NCI-H2227 (cell line): ENCODE results near the gene CDK6.

Experiments used
- DNase-seq: peaks from one replicate; lab custom pipeline; 2025; ENCODE audit not compliant: unreplicated experiment; lab: John Stamatoyannopoulos, UW

Gene CDK6

DNA sequence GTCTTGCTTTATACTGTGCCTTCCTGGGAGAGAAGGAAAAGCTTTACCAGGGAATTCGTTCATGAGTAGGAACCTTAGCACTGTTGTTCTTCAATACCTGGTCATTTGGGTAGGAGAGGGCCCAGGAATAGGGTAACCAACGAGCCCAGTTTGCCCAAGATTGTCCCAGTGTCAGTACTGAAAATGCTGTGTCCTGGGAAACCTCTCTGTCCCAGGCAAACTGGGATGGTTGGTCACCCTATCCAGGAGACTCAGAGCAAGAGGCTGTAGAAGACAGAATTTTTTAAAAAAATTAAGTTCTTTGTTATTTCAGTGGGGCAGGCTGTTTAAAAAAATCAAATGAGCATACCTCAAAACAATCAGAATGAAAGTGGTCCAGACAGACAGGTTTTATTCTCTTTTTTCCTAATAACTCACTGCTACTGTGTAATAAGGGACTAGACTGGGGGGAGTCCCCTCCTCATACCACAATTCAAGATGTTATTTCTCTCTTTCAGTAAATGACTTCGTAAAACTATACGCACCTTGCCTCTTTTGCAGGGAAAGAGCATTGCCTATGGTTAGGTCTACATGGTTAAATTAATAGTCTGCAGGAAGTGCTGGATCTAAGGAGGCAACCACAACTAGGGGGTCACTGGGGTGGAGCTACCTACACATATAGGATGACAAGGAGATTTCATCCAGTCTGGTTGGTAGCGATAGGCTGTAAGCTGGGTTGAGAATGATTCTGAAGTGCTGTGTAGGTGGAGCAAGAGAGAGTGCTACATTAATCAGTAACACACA, 205.1 kb downstream of the CDK6 start:
- no peak for DNase-seq

DNA sequence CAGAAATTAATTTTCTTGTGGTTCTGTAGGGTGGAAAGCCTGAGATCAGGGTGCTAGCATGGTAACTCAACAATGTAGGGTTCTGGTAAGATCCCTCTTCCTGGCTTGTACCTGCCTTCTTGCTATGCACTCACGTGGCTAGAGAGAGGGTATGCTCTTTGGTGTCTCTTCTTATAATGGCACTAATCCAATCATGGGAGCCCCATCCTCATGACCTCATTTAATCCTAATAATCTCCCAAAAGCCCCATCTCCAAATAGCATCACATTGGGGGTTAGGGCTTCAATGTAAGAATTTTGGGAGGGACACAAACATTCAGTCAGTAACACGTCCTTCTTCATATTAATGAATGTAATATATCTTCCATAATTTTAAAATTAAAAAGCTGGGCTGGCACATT, 206.6 kb downstream of the CDK6 start:
- no peak for DNase-seq

DNA sequence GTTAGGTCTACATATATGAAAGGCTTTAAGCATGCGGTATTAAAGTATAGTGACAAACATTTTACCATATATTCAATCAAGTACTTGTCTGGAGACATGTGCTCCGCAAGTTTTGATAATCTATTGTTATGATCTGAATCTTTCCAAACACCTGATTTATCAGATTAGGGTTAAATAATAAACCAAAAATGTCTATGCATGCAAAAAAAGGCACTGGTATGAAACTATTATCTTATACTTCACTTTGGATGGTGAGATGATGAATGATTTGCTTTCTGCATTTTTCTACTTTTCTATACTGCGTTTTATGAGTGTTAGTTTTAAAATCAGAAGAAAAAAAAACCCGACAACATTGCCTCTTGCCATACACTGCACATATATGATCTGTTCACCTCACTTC, 208.4 kb downstream of the CDK6 start:
- DNase-seq = no peak

DNA sequence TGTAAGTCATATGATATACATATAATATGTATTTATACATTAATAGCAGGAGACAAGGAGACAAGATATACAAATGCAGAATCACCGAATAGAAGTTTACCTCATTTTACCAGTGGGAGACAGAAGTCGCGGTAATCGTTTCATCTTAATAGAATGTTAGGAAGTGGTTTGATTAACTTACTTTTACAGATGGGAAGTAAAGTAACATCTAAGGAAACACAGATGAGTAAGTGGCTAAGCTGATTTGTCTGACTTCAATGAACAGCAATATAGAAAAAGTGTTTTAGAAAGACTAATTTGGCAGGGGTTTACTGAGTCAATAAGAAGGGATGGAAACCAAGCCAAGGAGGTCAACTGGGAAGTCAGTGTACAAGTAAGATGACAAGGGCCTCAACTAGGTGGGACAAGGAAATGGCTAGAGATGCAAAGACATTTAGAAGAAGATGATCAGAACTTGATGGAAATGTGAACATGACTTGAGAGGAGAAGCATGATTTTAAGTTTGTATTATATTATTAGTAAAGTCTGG, 210.0 kb downstream of the CDK6 start:
- DNase-seq = no peak

DNA sequence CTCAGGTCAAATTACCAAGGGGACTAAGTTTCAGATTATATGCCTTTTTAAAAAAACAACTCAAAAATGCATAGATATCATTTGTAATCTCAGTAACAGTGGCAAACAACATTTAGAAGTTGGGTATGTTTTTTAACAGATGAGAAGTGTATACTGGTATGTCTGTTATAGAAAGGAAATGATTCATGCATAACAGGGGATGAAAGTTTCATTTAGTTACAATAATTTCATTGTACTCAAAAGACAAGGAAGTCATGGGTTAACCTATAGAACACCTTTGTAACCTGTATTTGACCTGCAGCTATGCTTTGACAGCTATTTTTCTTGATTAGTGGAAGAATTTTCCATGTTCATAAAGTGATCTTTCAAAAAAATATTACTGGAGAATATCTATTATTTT, 210.8 kb downstream of the CDK6 start:
- DNase-seq = no peak

DNA sequence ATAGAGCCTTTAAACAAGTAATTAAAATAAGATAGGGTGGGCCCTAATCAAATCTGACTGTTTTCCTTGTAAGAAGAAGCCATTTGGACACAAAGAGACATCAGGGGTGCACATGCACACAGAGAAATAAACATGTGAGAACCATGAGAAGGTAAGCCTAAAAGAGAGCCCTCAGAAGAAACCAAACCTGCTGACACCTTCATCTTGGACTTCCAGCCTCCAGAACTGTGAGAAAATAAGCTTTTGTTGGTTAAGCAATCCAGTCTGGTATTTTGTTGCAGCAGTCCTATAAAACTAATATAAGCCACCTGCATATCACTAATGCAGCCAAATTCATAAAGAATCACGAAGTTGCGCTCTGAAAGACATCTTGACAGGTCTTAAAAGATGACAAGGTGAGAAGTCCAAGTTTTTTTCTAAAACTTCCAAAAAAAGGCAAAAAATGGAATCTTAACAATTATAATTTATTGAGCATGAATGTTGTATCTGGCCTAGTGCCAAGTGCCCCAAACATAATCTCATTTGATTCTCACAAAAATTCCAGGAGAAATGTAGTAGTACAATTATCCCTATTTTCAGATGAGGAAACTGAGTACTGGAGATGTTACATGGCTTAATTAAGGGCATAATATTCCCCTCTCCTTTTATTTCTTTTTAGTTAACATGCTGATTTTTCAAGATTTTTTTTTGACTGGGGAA, 211.9 kb downstream of the CDK6 start:
- no peak for DNase-seq

DNA sequence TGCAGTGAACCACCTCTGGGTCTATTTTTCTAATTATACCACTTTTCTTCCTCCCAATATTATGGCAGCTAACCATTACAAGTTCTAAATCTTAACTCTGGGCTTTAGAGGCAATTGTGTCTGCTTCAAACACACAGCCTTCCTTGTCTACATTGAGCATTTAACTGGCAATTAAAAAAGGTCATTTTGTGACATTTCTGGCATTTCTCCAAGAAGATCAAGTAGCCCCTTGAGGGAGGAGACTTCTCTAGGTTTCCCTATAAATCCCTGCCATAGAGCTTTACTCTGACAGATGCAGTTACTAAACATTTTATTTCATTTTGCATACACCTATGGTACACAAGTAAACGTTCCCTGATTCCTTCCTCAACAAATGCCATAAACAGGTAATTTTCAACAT, 212.8 kb downstream of the CDK6 start:
- DNase-seq = peak; percentile 24

DNA sequence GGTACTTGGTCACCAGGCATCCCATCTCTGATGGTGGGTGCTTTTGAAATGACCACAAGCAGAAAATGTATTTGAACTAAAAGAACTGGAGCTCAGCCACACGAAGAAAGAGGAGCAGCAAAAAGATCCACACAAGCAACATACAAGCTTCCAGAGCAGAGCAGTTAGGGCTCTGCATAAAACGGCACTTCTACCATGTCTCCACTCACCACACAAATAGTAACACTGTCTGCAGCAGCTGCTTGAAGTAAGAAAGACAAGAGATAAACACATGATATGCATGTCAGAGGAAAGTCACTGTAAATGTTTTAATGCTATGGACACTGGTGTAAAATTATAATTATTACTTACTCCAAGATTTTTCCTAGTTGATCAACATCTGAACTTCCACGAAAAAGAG, 213.7 kb downstream of the CDK6 start:
- no peak for DNase-seq

DNA sequence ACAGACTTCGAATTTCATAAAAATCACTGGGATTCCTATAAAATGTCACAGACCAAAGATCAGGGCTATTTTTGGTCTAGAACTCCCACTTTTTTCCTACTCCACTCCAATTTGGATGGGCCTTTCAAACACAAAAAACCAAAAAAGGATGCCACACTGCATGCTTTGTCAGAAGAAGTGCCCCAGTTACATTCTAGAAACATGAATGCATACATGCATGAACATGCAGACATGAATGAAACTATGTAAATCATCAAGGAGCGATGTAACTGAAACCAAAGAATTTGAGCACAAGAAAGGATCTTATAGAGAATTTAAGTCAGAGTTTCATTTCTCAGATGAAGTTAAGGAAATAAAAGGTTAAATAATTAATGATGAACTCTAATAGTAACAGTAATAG, 214.3 kb downstream of the CDK6 start:
- DNase-seq = no peak

DNA sequence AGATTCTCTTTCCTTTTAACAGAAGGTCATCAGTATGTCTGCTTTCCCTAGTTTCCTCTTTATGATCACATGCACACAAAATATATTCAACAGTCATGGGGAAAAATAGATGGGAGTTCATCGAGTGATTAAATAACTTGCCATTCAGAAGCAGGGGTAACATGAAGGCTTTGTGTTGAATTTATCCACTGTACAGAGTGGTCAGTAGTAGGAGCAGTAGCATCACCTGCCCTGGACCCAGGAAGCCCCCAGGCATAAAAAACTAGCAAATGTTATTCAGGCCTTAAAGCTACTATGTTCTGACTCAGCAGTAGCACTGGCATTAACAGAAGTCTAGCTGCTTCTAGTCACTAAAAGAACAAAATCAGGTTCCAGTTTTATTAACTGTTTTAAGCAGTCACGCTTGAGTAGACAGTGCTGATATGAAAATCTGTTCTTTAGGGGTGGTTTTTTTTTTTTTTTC, 214.8 kb downstream of the CDK6 start:
- no peak for DNase-seq

DNA sequence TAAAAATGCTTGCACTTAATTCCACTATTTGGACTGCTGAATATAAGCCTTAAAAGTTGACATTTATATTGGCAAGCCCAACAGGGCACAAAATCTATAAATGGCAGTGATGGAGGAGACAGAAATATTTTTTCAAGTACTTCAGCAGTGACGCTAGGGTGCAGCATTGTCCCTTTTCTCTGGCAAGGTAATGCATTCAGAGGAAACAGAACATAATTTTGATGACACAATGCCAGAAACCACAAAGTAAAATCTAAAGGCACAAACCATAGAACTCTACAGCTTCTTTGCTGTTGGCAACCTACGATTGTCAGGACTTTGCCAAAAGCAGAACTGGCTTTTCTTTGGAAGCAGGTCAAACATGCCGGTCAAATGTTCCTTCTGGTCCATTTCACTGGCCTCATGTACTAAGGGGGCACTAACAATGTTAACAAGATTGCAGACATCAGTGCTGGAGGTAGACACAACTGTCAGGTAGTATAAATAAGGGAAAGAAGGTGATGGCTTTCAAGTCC, 215.3 kb downstream of the CDK6 start:
- DNase-seq = peak; percentile 67

DNA sequence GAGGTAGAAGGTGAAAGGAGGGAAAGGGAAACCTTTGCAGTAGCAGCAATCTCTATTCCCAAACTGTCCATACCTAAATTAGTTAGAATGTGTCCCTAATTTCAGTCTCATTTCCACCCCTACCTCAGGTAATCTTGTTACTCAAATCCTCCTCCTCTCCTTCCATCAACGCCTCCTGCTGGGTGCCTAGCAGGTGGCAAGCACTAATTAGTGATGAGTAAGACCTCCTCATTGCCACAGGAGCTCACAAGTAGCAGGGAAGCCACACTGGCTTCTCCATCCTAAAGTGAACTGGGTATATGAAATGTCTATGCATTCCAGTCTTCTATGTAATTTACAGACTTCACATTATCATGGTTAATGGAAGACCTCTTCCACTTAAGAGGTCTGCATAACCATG, 220.5 kb downstream of the CDK6 start:
- DNase-seq = no peak

DNA sequence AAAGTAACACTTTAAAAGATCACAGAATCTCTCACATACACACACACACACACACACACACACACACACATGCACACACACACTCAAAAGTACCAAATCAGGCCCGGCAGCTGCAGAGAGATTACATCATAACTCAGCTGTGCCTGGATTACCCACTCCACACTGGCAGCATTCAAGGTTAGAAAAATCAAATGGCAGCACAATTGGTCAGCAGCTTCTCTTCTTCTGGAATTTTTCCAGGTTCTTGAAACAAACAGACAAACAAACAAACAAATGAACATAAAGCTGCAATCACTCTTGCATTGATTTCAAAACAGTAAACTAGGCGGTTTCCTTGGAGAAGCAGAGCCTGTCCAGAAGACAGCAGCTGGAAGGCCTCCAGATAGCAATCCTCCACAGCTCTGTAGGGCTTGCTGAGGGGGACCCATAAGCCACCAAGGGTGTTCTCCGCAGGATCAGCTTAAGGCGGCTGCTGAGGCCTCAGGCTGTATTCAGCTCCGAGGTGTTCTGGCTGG, 221.7 kb downstream of the CDK6 start:
- peak; percentile 20 for DNase-seq

DNA sequence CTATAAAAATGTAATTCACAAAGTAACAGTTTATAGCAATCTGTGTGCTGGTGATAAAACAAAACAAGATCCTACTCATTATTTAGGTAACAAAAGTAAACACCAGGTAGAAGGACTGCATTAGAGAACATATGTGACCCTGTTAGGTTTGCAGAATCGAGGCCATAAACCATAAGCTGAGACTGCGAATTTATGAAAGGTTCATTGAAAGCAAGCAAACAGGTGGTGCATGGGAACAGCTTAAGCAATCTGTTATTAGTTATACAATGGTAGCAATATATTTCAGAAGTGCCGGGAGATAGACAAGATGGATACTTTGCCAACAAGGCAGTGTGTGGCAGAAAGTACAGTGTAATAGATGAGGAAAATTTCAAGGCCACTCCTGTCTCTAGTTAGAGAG, 222.7 kb downstream of the CDK6 start:
- DNase-seq = no peak

DNA sequence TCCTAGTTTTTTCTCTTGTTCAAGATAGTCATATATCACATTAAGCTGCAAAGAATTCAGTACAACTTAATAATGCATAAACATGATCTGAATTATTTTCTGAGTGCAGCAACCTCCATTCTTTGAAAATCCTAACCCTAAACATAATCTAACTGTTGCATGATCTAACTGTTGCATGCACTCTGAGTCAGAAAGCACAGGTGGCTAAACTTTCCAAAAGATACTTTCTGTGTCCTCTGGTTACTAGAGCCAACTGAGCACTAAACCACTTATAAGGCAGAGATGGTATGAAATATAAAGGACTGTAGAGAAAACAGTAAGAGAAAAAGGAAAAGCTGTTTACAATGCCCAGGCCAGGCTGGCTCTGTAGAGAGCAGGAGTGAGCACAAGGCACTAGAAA, 223.2 kb downstream of the CDK6 start:
- DNase-seq = no peak

DNA sequence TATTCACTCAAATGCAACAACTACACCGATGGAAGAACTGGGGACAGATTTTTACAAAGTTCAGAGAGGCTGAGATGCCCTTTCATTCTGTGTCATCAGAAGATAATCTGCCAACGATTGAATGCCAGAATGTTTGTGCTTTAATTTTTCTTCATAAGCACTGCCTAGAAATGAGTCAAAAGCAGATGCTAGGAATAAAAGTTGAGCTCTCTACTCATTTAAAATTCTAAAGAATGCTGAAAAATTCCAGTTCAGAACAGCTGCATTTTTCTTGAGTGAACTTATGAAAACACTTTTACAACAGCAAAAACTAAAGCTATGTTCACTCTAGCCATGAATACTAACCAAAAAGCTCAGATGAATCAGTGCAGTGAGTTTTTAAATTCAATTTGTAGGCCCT, 223.9 kb downstream of the CDK6 start:
- no peak for DNase-seq

DNA sequence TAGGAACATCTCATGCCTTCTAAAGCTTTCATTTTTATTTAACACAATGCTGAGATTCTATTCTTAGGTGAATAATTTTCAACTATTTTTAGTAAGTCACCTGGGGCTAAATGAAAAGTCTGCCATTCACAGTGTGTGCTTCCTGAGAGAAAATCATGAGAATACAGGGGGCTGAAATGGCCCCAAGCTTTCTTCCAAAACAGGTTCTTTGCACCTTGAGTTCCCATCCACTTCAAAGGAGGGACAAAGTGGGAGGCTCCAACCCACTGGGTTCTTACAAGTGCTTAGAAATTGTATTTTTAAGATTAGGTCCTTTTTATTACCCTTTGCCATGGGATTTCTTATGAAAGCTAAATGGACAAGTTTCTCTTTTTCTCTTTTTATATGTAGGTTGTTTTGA, 224.6 kb downstream of the CDK6 start:
- DNase-seq = no peak

DNA sequence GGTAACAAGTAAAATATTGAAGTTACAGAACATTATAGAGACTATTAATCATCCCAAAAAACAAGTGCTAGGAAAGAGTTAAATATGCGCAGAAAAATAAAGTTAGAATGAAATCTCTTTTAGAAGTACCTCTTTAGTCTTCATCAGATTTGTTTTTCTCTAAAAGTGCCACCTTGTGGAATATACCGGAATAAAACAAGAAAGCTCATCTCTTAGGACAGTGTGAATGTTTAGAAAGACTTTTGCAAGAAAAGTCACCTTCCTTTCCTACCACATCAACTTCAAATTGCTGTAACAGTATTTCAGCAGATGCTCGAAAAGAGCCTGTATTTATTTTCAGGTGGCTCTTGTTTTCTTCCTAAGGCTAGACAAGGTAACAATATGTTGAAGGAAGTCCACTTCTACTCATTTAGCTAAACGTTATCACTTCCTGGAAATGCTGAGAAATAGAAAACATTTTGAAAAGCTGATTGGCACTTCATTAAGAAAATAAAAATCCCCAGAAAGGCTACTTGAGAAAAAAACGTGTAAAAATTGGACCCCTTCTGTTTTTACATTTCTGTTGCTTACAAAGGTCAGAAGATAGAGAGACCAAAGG, 226.4 kb downstream of the CDK6 start:
- peak; percentile 20 for DNase-seq

DNA sequence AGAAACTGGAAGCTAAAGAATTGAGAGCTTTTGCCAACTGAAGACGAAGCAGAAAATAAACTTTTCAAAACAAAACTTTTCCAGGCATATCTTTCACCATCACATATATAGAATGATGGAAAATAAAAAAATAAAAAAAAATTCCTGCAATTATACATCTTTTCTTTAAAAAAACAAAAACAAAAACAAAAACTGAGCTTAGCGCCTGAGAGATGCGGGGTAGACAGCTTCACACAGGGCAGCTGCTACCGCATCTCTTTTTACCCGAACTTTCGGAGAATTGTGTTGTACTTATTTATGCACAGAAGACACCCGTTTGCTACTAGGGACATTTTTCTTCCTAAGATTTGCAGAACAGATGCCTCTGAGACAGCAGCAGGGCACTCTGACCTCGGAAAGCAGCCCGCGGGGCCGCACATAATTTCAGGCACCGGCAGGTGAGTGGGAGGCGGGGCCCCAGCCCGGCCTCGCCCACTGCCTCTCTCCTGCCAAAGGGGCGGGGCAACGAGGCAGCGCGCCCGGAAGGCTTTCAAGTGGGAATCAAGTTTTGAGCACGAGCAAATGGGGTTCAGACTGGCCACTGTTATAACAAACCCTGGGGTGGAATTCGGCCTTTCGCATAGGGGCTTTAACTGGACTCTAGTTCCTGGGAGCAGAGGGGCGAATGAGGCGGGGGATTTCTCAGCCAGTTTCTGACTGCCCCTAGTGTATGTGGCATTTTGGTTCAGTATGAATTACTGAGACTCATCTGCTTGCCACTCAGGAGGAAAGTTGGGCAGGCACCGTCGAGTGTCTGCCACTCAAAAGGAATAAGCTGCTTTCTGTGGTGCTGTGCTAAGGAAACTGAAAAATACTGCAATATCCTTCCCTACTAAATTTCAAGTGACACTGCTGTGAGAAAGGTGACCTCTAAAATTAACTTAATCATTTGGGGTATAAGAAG, 227.7 kb downstream of the CDK6 start:
- peak; percentile 62 for DNase-seq

DNA sequence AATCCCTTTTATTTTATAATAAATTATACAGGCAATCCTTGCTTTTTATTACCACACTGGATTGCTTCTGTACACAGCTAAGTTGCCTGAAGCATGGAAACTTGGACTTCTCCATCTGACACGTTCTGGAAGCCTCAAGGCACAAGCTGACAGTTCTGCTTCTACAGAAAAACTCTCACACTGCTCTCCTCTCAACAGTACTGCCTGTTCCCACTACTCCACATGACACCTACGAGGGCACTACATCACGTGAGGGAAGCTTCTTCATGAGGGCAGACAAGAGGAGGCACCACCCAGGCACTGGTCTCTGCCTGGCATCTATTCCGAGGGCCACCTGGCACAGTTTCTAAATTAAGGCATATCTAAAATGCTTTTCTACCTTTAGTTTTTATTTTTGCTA, 229.4 kb downstream of the CDK6 start:
- no peak for DNase-seq
